ENCODE data around the gene WDR44. TPM values are rescaled to one million over a fixed set of nuclear protein-coding genes. Genes with fewer than 3 reads are reported as not detected.
"Not testable (repeated sequence)": the region's sequence is repeated elsewhere in the genome, so short reads cannot be mapped to it uniquely, and the experiment has no call there.

Gene WDR44
- total RNA-seq, result 15.5 and 17.3 TPM in 2 replicates

- intact Hi-C loops (cut with micrococcal nuclease), result loop anchor here (1.0 to 10.0 kb wide), 4 partner anchors 150 to 1902 kb away; partner anchors contain the start of genes DOCK11 and PGRMC1
Observed at GRCh38 chrX:118345464-118346257, at the start of gene WDR44. Gene WDR44, plus strand, starts transcription at chrX:118346106. Its CDS starts 398 bp downstream, at chrX:118346504.

GRCh38 chrX:118305827-118306226 lies 40.1 kb upstream of the WDR44 start:
- intact Hi-C loops (cut with micrococcal nuclease), result not testable (repeated sequence)

- intact Hi-C loops (cut with micrococcal nuclease), result no loop called here
Observed at GRCh38 chrX:118315529-118315928, 30.4 kb upstream of the WDR44 start.

GRCh38 chrX:118324588-118324987 lies 21.3 kb upstream of the WDR44 start:
- intact Hi-C loops (cut with micrococcal nuclease), result no loop called here

GRCh38 chrX:118325453-118325852 lies 20.5 kb upstream of the WDR44 start:
- intact Hi-C loops (cut with micrococcal nuclease), result no loop called here

GRCh38 chrX:118329175-118329574 lies 16.7 kb upstream of the WDR44 start:
- intact Hi-C loops (cut with micrococcal nuclease), result no loop called here

GRCh38 chrX:118337687-118338086 lies 8.2 kb upstream of the WDR44 start:
- intact Hi-C loops (cut with micrococcal nuclease), result no loop called here

- intact Hi-C loops (cut with micrococcal nuclease), result no loop called here
Observed at GRCh38 chrX:118338930-118339329, 7.0 kb upstream of the WDR44 start.

GRCh38 chrX:118345045-118345463 lies 852 bp upstream of the WDR44 start:
- intact Hi-C loops (cut with micrococcal nuclease), result loop anchor here (1.0 to 10.0 kb wide), 4 partner anchors 150 to 1902 kb away; partner anchors contain the start of genes DOCK11 and PGRMC1

- intact Hi-C loops (cut with micrococcal nuclease), result loop anchor here (5.0 to 10.0 kb wide), 2 partner anchors 188 to 1901 kb away; no protein-coding TSS in a partner anchor
Observed at GRCh38 chrX:118346258-118347094, 570 bp downstream of the WDR44 start.

GRCh38 chrX:118347131-118347530 lies 1.2 kb downstream of the WDR44 start:
- intact Hi-C loops (cut with micrococcal nuclease), result loop anchor here (5.0 to 10.0 kb wide), 2 partner anchors 188 to 1900 kb away; no protein-coding TSS in a partner anchor

GRCh38 chrX:118347736-118348135 lies 1.8 kb downstream of the WDR44 start:
- intact Hi-C loops (cut with micrococcal nuclease), result loop anchor here (5.0 to 10.0 kb wide), 2 partner anchors 187 to 1900 kb away; no protein-coding TSS in a partner anchor

- intact Hi-C loops (cut with micrococcal nuclease), result loop anchor here (5.0 to 10.0 kb wide), 2 partner anchors 187 to 1899 kb away; no protein-coding TSS in a partner anchor
Observed at GRCh38 chrX:118348186-118348810, 2.4 kb downstream of the WDR44 start.

- intact Hi-C loops (cut with micrococcal nuclease), result loop anchor here (5.0 to 10.0 kb wide), 2 partner anchors 186 to 1898 kb away; no protein-coding TSS in a partner anchor
Observed at GRCh38 chrX:118349188-118349587, 3.3 kb downstream of the WDR44 start.

GRCh38 chrX:118350221-118350620 lies 4.3 kb downstream of the WDR44 start:
- intact Hi-C loops (cut with micrococcal nuclease), result no loop called here

GRCh38 chrX:118350706-118351105 lies 4.8 kb downstream of the WDR44 start:
- intact Hi-C loops (cut with micrococcal nuclease), result no loop called here

- intact Hi-C loops (cut with micrococcal nuclease), result no loop called here
Observed at GRCh38 chrX:118352566-118352965, 6.7 kb downstream of the WDR44 start.

- intact Hi-C loops (cut with micrococcal nuclease), result no loop called here
Observed at GRCh38 chrX:118353081-118353850, 7.4 kb downstream of the WDR44 start.

- intact Hi-C loops (cut with micrococcal nuclease), result no loop called here
Observed at GRCh38 chrX:118355225-118355920, 9.5 kb downstream of the WDR44 start.

Measured in T-helper 2 cell treated with Interferon-gamma antibody and Interleukin-4, amounts not matched to agents 100 ng/mL and 5 ng/mL, for 36 hours (primary cell).